ENCODE results near the gene RPL41.
"Not testable (repeated sequence)": the region's sequence is repeated elsewhere in the genome, so short reads cannot be mapped to it uniquely, and the experiment has no call there.

Gene RPL41

DNA sequence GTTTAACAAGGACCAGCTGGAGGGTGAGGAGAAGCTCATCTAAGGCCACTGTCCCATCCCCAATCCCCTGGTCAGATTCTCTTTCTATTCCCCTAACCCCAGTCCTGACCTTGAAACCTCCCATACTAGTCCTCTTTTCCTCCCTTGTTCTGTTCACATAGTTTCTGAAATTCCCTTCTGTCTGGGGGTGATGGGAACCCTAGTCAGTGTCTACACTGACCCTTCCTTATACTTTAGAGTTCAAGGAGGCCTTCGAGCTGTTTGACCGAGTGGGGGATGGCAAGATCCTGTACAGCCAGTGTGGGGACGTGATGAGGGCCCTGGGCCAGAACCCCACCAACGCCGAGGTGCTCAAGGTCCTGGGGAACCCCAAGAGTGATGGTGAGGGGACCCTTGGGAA, 38.4 kb downstream of the RPL41 start:
- no peak for DNase-seq (ENCODE audit: low read depth in 2 of 2)

DNA sequence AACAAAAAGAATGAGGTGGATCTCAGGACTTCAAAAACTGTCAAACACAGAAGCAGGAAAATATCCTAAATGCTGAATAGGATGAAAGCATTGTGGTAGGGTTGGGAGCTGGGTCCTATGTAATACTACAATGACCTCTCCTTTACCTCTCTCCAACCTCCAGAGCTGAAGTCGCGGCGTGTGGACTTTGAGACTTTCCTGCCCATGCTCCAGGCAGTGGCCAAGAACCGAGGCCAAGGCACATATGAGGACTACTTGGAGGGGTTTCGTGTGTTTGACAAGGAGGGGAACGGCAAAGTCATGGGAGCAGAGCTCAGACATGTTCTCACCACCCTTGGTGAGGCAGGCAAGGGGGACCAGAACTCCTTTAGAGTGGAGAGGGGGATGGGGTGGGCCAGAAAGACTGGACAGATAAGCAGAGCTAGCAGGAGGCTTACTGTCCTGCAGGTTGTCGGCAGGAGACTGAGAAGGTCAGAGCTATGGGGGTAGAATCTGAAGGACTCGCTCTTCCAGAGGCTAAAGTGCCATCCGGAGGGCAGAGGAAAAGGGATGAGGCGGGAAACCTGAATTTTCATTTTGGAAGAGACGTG, 38.9 kb downstream of the RPL41 start:
- DNase-seq (ENCODE audit: low read depth in 2 of 2), result no peak

DNA sequence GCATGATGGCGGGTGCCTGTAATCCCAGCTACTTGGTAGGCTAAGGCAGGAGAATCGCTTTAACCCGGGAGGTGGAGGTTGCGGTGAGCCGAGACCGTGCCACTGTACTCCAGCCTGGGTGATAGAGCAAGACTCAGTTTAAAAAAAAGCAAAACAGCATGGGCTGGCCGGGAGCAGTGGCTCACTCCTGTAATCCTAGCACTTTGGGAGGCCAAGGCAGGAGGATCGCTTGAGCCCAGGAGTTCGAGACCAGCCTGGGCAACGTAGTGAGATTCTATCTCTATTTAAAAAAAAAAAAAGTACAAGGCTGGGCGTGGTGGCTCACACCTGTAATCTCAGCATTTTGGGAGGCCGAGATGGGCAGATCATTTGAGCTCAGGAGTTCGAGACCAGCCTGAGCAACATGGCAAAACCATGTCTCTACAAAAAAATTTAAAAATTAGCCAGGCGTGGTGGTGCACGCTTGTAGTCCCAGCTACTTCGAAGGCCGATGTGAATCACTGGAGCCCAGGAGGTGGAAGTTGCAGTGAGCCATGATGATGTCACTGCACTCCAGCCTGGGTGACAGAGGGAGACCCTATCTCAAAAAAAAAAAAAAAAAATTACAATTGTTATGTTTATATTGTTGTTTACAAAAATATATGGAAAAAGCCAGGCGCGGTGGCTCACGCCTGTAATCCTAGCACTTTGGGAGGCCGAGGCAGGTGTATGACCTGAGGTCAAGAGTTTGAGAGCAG, 40.2 kb downstream of the RPL41 start:
- not testable (repeated sequence) for DNase-seq (ENCODE audit: low read depth in 2 of 2)

DNA sequence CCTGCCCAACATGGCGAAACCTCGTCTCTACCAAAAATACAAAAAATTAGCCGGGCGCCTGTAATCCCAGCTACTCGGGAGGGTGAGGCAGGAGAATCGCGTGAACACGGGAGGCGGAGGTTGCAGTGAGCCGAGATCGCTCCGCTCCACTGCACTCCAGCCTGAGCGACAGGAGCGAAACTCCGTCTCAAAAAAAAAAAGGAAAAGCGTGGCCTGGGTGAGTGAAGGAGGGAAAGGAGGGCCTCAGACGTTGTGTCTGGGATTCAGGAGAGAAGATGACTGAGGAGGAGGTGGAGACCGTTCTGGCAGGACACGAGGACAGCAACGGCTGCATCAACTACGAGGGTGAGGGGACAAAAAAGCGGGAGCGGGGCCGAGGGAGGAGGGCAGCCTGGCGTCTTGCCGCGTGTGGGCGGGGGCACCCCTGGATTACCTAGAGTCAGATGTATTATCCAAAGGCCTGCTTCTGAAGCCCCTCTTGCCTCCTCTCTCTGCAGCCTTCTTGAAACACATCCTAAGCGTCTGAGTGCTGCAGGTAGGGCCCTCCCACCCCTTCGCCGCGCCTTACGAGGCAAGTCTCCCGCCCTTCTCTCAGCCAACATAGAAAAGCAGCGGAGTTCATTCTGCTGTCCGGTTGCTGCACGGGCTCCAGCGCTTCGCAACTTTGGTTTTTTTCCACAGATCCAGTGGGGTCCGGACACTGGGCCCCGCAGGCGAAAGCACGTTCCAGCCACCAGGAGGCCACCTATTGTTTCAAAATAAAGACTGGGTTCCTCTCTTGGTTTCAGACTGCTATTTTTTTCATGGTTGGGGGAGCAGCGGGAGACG, 41.0 kb downstream of the RPL41 start:
- peak in 1 of 2 donors; percentile 25 for DNase-seq (ENCODE audit: low read depth in 2 of 2)

DNA sequence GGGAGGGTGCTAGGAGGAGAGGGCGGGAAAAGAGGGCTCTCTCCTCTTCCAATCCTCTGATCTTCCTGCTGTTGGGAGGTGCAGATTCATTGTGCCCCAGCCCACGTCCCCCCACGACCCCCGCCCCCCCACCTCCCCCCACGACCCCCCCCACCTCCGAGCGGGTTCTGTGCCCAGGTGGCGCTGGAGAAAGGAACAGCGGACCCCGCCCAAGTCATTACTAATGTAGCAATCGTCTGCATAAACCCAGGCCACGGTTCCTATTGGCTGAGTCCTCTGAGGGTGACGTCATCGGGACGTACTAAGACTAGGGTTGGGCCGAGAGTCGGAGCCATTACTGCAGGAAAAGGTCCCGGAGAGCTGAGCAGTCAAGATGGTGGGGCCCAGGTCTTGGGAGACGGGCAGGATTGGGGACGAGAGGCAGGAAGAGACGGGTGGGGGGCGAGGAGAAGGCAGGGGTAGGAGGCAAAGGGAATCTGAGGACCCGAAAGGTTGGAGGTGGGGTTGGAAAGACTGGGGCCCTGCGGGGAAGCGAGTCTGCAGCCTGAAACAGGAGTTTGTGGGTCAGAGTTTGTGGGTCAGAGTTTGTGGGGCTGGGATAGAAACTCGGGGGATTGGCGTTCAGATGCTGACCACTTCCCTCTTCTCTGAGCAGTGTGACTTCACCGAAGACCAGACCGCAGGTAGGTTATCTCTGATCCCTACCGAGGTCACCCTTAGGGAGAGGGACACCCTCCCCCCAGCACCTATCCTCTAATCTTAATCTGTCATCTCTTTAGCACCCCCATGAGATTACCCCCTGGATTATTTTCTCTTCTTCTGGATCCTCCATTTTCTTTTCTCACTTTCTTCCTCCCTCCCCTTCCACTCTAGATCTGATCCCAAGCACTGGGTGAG, 41.8 kb downstream of the RPL41 start, which contains the start of gene MYL6:
Gene MYL6 (plus strand): TSS at position 331 of the 897 bp plus-strand sequence. CDS start 43 bp downstream, at position 374.
- DNase-seq (ENCODE audit: low read depth in 2 of 2), result peak; percentile 72 to 79

DNA sequence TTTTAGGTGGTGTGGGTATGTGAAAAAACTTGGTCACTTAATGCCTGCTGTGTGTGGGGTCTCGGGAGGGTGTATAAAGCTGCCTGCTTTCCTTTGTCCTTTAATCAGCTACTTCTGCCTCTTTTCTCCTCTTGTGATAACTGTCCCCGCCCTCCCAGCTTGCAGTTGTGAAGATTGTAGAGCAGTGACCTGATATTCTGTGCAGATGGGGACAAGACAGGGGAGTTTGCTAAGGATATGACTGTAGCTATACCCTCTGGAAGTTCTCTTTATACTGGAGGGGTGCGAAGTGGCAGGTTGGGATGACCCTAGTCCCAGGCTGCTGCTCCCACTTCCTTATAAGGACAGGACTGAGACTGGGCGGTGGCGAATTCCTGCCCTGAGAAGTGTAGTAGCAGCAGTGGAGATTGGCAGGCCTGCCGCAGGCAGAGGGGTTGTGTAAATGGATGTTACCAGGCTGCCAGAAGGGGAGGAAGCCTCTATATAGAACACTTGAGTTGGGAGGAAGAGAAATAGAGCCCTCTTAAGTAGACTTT, 42.6 kb downstream of the RPL41 start:
- no peak for DNase-seq (ENCODE audit: low read depth in 2 of 2)

DNA sequence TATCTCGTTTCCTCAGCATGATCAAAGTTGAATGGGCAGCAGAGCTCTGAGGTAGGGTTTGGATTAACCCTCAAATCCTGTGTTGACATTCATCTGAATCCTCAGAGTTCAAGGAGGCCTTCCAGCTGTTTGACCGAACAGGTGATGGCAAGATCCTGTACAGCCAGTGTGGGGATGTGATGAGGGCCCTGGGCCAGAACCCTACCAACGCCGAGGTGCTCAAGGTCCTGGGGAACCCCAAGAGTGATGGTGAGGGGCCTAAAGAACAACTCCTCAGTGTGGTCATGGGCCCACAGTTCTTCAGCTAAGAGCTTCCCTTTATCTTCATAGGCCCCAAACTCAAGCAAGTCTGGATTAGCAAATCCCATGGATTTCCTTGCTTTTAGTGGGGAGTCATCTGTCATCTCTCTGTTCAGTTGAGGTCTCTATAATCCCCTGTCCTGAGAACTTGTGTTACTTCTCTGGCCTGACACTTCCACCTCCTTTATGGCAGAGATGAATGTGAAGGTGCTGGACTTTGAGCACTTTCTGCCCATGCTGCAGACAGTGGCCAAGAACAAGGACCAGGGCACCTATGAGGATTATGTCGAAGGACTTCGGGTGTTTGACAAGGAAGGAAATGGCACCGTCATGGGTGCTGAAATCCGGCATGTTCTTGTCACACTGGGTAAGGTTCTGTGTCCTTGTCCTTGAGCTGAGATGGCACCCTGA, 43.2 kb downstream of the RPL41 start:
- no peak for DNase-seq (ENCODE audit: low read depth in 2 of 2)

DNA sequence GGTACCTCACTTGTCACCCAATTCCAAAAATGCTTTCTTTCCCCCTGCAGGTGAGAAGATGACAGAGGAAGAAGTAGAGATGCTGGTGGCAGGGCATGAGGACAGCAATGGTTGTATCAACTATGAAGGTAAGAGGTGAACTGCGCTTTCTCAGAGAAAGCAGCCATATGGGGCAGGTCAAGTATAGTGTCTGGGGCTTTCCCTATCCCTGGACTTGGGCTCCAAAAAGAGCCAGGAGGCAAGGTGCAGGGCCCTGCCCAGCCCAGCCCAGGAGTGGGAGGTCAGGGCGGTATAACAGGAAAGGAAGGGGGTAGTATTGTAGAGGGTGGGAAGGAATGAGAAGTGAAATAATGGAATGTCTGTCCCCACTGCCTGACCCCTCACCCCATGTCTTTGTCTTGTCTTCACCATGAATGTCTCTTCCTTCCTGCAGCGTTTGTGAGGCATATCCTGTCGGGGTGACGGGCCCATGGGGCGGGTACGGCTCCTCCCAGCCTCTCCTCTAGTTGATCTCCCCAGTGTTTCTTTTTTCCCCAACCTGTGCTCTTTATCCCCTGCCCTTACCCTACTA, 43.8 kb downstream of the RPL41 start:
- no peak for DNase-seq (ENCODE audit: low read depth in 2 of 2)

DNA sequence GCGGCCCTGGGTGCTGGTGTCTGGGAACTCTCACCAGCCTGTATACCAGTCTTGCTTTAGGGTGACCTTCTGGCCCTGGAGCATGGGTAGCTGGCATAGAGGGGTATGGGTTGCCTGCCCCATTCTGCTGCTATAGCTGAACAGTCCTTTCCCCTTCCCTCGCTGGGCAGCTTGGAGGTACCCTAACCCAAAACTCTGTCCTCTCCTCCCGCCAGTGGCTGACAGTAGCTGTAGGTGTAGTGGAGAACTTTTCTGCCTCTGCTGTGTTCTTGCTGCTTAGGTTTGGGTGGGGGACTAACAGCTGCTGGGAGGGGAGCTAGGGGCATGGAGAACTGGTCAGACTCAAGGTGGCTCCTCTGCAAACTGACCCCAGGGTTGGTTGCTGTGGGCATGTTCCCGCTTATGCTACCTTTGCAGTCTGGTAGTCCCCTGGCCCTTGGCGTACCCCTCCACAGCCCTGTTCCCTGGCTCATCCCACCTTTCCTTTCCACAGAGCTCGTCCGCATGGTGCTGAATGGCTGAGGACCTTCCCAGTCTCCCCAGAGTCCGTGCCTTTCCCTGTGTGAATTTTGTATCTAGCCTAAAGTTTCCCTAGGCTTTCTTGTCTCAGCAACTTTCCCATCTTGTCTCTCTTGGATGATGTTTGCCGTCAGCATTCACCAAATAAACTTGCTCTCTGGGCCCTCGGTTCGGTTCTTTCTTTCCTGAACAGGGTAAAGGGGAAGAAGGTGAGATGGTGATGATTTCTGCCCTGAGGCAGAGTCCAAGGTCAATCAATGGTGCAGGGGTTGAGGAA, 44.7 kb downstream of the RPL41 start:
- DNase-seq (ENCODE audit: low read depth in 2 of 2), result no peak

DNA sequence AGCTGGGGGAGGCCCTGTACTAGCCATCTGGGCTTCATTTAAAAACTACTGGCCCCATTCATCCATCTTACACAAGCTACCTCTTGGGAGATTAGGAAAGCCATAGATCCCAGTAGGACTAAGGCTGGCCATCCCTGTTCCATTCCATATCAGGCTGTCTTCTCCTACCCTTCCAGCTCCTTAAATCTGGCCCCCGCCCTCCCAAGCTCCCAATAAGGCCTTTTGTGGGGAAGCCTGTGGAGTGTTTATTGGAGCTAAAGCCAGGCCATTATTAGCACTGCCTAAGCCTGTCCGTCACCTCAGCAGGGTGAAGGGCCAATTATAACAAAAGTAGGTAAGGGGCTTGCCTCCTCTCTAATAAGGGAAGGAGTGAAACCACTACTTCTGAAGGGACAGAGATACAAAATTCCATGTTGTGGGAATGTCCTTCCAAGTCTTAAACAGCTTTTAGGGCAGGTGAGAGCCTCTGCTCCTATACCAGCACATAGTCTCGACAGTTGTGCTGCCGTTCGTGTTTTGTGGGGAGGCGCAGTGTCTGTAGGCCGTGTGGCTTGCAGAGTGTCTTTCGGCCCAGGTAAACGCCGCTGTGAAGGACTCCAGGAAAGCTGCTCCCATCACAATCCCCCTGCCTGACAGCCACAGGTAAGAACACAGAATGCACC, 45.4 kb downstream of the RPL41 start:
- no peak for DNase-seq (ENCODE audit: low read depth in 2 of 2)

DNA sequence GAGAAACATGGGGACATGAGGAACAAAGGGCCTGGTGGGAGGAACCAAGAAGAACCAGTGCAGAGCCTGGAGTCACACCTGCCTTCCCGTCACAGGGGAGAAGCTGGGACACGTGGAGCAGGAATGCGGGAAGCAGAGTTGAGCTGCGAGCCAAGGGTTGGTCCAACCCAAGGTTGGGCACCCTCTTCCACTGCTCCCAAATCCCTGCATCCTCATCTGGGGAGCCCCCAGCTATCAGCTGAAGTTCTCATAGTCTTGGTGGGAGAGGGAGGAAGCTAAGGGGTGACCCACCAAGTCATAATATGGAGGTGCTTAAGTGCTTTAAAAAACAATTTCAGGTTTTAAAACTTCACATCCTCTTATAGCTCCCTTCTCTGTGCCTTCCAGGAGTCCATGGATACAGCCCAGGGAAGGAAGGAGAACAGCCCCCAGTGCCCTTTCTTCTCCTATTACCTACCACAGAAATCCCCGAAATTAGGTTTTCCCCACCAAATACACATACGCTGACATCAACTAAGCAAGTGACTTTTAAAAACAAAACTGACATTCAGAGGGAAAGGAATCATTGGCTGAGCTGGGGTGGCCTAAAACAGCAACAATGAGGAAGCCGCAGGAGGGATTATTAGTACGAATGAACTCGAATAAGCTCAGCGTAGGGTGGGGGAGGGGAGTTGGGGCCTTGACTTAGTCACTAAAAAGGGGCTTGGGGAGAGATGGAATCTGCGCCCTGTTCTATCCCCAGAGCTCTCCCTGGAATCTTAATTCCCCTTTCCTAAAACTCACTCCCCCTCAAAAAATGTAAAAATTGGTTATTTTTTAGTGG, 46.2 kb downstream of the RPL41 start:
- no peak for DNase-seq (ENCODE audit: low read depth in 2 of 2)

DNA sequence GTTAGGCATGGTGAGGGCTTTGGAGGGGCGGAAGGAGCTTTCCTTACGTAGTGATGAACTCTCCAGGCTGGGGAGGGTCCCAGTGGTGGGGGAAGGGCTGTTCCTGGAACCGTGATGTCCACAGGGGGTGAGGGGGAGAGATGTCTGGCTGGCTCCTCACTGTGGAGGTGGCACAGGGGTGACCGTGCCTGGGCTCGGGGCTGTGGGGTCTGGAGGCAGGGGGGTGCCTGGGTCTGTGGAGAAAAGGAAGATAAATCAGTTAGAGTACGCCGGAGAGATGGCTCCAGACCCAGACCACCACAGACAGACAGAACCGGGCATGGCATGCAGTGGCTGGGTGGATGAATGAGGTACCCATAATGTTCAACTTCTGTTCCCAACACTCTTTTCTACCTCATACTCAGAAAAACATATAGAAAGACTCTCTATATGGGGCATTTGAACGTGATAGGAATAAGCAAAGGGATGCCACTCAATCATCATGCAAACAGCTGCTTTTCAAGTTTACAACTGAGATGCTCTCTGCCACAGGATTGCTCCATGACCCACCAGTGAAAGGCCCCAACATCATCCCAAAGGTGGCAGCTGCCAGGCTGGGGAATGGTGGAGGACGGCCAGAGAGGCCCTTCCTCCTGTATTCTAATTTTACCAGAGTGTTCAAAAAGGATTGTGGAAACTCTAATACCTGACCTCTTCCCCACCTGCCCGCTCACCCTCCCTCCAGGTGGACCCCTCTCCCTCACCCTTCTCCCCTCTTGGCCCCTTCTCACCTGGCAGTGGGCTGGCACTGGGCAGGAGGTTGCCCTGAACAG, 47.3 kb downstream of the RPL41 start:
- no peak for DNase-seq (ENCODE audit: low read depth in 2 of 2)

DNA sequence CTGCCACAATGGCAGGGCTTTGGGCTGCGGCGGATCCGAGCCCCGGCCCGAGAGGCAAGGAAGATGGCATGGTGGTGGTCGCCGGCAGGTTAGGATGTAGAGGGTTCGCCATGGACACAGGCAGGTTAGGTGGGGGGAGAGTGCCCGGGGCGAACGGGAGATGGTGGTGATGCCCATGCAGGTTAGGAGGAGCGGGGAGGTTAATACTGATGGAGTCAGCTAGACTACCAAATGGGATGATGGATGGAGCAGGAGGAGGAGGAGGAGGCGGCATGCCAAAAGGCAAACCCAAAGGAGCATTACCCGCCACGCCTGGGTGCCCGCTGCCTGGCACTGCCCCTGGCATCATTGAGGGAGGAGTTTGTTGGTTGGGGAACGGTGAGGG, 47.9 kb downstream of the RPL41 start:
- DNase-seq (ENCODE audit: low read depth in 2 of 2), result no peak

DNA sequence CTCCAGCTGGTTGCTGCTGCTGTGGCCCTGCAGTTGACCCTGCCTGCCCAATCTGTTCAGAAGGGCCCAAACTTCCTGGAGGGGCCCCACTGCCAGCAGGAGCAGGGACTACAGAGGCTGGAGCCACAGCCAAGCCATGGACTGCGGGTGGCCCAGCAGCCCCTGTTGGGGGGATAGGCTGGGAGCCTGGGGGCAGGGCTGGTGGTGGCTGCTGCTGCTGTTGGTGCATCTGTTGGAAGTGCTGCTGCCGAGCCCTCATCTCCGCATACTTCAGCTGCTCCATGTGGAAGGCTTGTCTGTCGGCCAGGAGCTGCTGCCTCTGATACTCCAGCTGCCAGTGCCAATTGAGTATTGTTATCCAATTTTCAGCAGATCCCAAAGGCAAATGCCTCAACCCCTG, 48.9 kb downstream of the RPL41 start:
- no peak for DNase-seq (ENCODE audit: low read depth in 2 of 2)

Data from stimulated activated CD8-positive, alpha-beta memory T cell treated with anti-CD3 and anti-CD28 coated beads, Interleukin-7, amount 100 ng/mL, for 1 hour (primary cell).